H1 (cell line): ENCODE results near the gene B3GLCT. TPM values are rescaled to one million over a fixed set of nuclear protein-coding genes. Genes with fewer than 3 reads are reported as not detected.

Experiments used
- CTCF ChIA-PET: fragments of 300-600 bp; sonication (Branson Sonifier 250); formaldehyde crosslinking; loops from one replicate; lab custom pipeline; 2021; ENCODE audit not compliant: partially characterized antibody; lab: Charles Lee
- POLR2A ChIA-PET: fragments of 300-600 bp; sonication (Branson Sonifier 250); formaldehyde crosslinking; loops from one replicate; lab custom pipeline; 2021; ENCODE audit warnings: inconsistent platforms; ENCODE audit not compliant: partially characterized antibody; lab: Charles Lee
- DNase-seq, 2 experiments: peaks; one replicate each; pipeline versions ENCODE4 v3.0.0 to v3.0.0-alpha.2; 2010 to 2022; ENCODE audit warnings: low spot score in 2 of 2, low read depth in 1 of 2, mixed read lengths in 1 of 2
- FAIRE-seq: peaks from 2 replicates; lab custom pipeline; 2011; peaks lifted over from hg19 to GRCh38; lab: Jason Lieb, UNC
- H2AFZ ChIP-seq: 2 replicates; pipeline ENCODE4 v1.8.1; 2012; ENCODE audit warnings: low read length, inconsistent platforms
- H2AK5ac ChIP-seq: 2 replicates; pipeline ENCODE4 v1.6.1; 2013; ENCODE audit warnings: low read depth, low read length
- H2BK120ac ChIP-seq: replicated peaks from 2 replicates; pipeline ENCODE3; 2013; ENCODE audit warnings: low read depth, low read length, inconsistent platforms
- H2BK12ac ChIP-seq: 2 replicates; pipeline ENCODE4 v1.6.1; 2013; ENCODE audit warnings: low read depth, low read length
- H2BK15ac ChIP-seq: 2 replicates; pipeline ENCODE4 v1.6.1; 2013; ENCODE audit warnings: low read length
- H2BK20ac ChIP-seq: 2 replicates; pipeline ENCODE4 v1.6.1; 2013; ENCODE audit warnings: low read length
- H2BK5ac ChIP-seq: 2 replicates; pipeline ENCODE4 v1.6.1; 2013; ENCODE audit warnings: low read depth, low read length
- H3K14ac ChIP-seq: 2 replicates; pipeline ENCODE4 v1.6.1; 2013; ENCODE audit warnings: inconsistent platforms; ENCODE audit not compliant: insufficient read length
- H3K18ac ChIP-seq: 2 replicates; pipeline ENCODE4 v1.6.1; 2013; ENCODE audit warnings: low read length; ENCODE audit errors: extremely low read depth
- H3K23ac ChIP-seq: 2 replicates; pipeline ENCODE4 v1.6.1; 2013; ENCODE audit warnings: inconsistent platforms; ENCODE audit not compliant: insufficient read length
- H3K23me2 ChIP-seq: 2 replicates; pipeline ENCODE4 v1.6.1; 2013; ENCODE audit warnings: low read depth, low read length
- H3K27ac ChIP-seq: 2 replicates; pipeline ENCODE4 v1.6.1; 2011; ENCODE audit warnings: low read depth, low read length, inconsistent platforms
- H3K27me3 ChIP-seq, 4 experiments: replicated peaks in 1 of 4; 1 replicate in 1 of 4; 2 replicates in 3 of 4; pipeline versions ENCODE4 v1.6.1 to v1.8.1; 2011 to 2013; ENCODE audit warnings: low read length in 3 of 4, mild to moderate bottlenecking in 3 of 4, inconsistent platforms in 2 of 4, mixed read lengths in 2 of 4, moderate library complexity in 1 of 4; ENCODE audit not compliant: control insufficient read depth in 3 of 4, insufficient read depth in 3 of 4; ENCODE audit errors: extremely low read depth in 1 of 4
- H3K36me3 ChIP-seq, 4 experiments: 2 replicates each; pipeline versions ENCODE4 v1.6.1 to v1.8.1; 2011 to 2013; ENCODE audit warnings: mild to moderate bottlenecking in 4 of 4, low read length in 3 of 4, moderate library complexity in 2 of 4, control low read depth in 1 of 4, inconsistent platforms in 1 of 4; ENCODE audit not compliant: insufficient read depth in 4 of 4, control insufficient read depth in 2 of 4
- H3K4ac ChIP-seq: replicated peaks from 2 replicates; pipeline ENCODE3; 2013; ENCODE audit warnings: low read length, low read depth, mixed read lengths, inconsistent platforms; ENCODE audit not compliant: insufficient read length
- H3K4me1 ChIP-seq, 4 experiments: replicated peaks in 1 of 4; 1 replicate in 1 of 4; 2 replicates in 3 of 4; pipeline versions ENCODE4 v1.6.1 to v1.8.1; 2011 to 2013; ENCODE audit warnings: low read length in 3 of 4, inconsistent platforms in 2 of 4, mixed read lengths in 1 of 4; ENCODE audit not compliant: insufficient read depth in 4 of 4, control insufficient read depth in 3 of 4
- H3K4me2 ChIP-seq, 2 experiments: 2 replicates each; pipeline versions ENCODE4 v1.6.1 to v1.8.1; 2011 to 2013; ENCODE audit warnings: low read depth in 2 of 2, low read length in 2 of 2, control low read depth in 1 of 2, inconsistent platforms in 1 of 2, mild to moderate bottlenecking in 1 of 2; ENCODE audit not compliant: insufficient read depth in 1 of 2
- H3K4me3 ChIP-seq, 4 experiments: fragments of 200-600, 300-600 bp in 1 of 4; sonication (generic), shearing (Covaris generic), sonication (Bioruptor Twin) in 1 of 4; 2 replicates each; pipeline versions ENCODE4 v1.5.1 to v1.8.1; 2011 to 2016; ENCODE audit warnings: low read length in 4 of 4, low read depth in 3 of 4, control low read depth in 2 of 4, inconsistent platforms in 2 of 4, mild to moderate bottlenecking in 2 of 4, mixed read lengths in 1 of 4, moderate library complexity in 1 of 4; ENCODE audit not compliant: insufficient read depth in 2 of 4; ENCODE audit errors: extremely low read depth in 1 of 4
- H3K56ac ChIP-seq: replicated peaks from 2 replicates; pipeline ENCODE3; 2013; ENCODE audit warnings: low read depth, mild to moderate bottlenecking, mixed read lengths, low read length, inconsistent platforms; ENCODE audit not compliant: insufficient read length
- H3K79me1 ChIP-seq: 2 replicates; pipeline ENCODE4 v1.6.1; 2013; ENCODE audit warnings: low read depth, low read length, control low read depth
- H3K79me2 ChIP-seq, 2 experiments: 2 replicates each; pipeline versions ENCODE4 v1.6.1 to v1.8.1; 2012 to 2013; ENCODE audit warnings: low read length in 2 of 2, mild to moderate bottlenecking in 2 of 2, inconsistent platforms in 1 of 2; ENCODE audit not compliant: insufficient read depth in 2 of 2, control insufficient read depth in 1 of 2
- H3K9ac ChIP-seq, 4 experiments: replicated peaks in 1 of 4; 1 replicate in 1 of 4; 2 replicates in 3 of 4; pipeline versions ENCODE4 v1.6.1 to v1.8.1; 2011 to 2013; ENCODE audit warnings: low read depth in 3 of 4, low read length in 3 of 4, control low read depth in 2 of 4, mild to moderate bottlenecking in 2 of 4, moderate library complexity in 2 of 4, inconsistent platforms in 1 of 4; ENCODE audit errors: extremely low read depth in 1 of 4
- H3K9me3 ChIP-seq, 2 experiments: 2 replicates each; pipeline versions ENCODE4 v1.6.1 to v1.8.1; 2012 to 2013; ENCODE audit warnings: mild to moderate bottlenecking in 2 of 2, moderate library complexity in 2 of 2, control low read depth in 1 of 2, inconsistent platforms in 1 of 2, low read depth in 1 of 2, low read length in 1 of 2, mixed read lengths in 1 of 2; ENCODE audit not compliant: insufficient read depth in 2 of 2
- H4K20me1 ChIP-seq, 2 experiments: replicated peaks in 1 of 2; 2 replicates each; pipeline versions ENCODE3 to v1.8.1; 2011 to 2013; ENCODE audit warnings: inconsistent platforms in 2 of 2, low read length in 2 of 2, mild to moderate bottlenecking in 1 of 2; ENCODE audit not compliant: insufficient read depth in 2 of 2, control insufficient read depth in 1 of 2
- H4K5ac ChIP-seq: 2 replicates; pipeline ENCODE4 v1.6.1; 2013; ENCODE audit warnings: low read length, low read depth, mixed read lengths, inconsistent platforms; ENCODE audit not compliant: insufficient read length
- H4K8ac ChIP-seq: 2 replicates; pipeline ENCODE4 v1.8.0; 2013; ENCODE audit warnings: mild to moderate bottlenecking, moderate library complexity, low read length, inconsistent platforms; ENCODE audit not compliant: insufficient read depth; ENCODE audit errors: extremely low read depth
- H4K91ac ChIP-seq: replicated peaks from 2 replicates; pipeline ENCODE3; 2013; ENCODE audit warnings: low read length, mixed read lengths, inconsistent platforms; ENCODE audit not compliant: insufficient read length
- CHD2 ChIP-seq: IDR thresholded peaks from 2 replicates; pipeline ENCODE4 v1.6.1; 2012; ENCODE audit warnings: low read length, improper control_type of control experiment
- GTF2F1 ChIP-seq: IDR thresholded peaks from 2 replicates; pipeline ENCODE4 v1.6.1; 2012; ENCODE audit warnings: low read depth, low read length, improper control_type of control experiment, borderline replicate concordance
- KDM4A ChIP-seq: IDR thresholded peaks from one replicate; pipeline ENCODE4 v1.7.1; 2012; ENCODE audit warnings: low read depth, mild to moderate bottlenecking, moderate library complexity, low read length, inconsistent platforms; ENCODE audit not compliant: severe bottlenecking
- KDM5A ChIP-seq: fragments of 200-600 bp; IDR thresholded peaks from 2 replicates; pipeline ENCODE4 v1.7.1; 2012; ENCODE audit warnings: mild to moderate bottlenecking, low read length, inconsistent platforms, mixed read lengths
- NRF1 ChIP-seq: IDR thresholded peaks from 2 replicates; pipeline ENCODE4 v1.6.1; 2011; ENCODE audit warnings: mild to moderate bottlenecking, low read depth, low read length, improper control_type of control experiment
- PHF8 ChIP-seq: fragments of 200-600 bp; sonication (generic); conservative IDR thresholded peaks from 2 replicates; pipeline ENCODE4 v1.7.1; 2012; ENCODE audit warnings: low read depth, mild to moderate bottlenecking, inconsistent platforms, low read length, moderate library complexity
- POLR2A ChIP-seq, 2 experiments: IDR thresholded peaks; 1 replicate in 1 of 2; 2 replicates in 1 of 2; pipeline ENCODE4 v1.6.1; 2011; ENCODE audit warnings: low read depth in 2 of 2, low read length in 2 of 2, mild to moderate bottlenecking in 2 of 2; ENCODE audit errors: control extremely low read depth in 1 of 2
- SAP30 ChIP-seq: fragments of 300-600 bp; sonication (generic); IDR thresholded peaks from 2 replicates; pipeline ENCODE4 v1.7.1; 2012; ENCODE audit warnings: low read length, moderate library complexity, mild to moderate bottlenecking, inconsistent platforms; ENCODE audit not compliant: insufficient read depth, insufficient replicate concordance
- SIN3A ChIP-seq, 2 experiments: IDR thresholded peaks in 1 of 2; conservative IDR thresholded peaks in 1 of 2; 2 replicates each; pipeline ENCODE4 v1.6.1; 2011 to 2012; ENCODE audit warnings: low read length in 2 of 2, improper control_type of control experiment in 1 of 2, low read depth in 1 of 2, mild to moderate bottlenecking in 1 of 2
- SIRT6 ChIP-seq: IDR thresholded peaks from one replicate; pipeline ENCODE4 v1.7.1; 2012; ENCODE audit warnings: low read length, inconsistent platforms
- TCF12 ChIP-seq: IDR thresholded peaks from 2 replicates; pipeline ENCODE4 v1.6.1; 2011; ENCODE audit warnings: low read depth, mild to moderate bottlenecking, low read length
- WGBS, 2 experiments: shearing (Covaris generic) in 1 of 2; methylation state at CpG; one replicate each; pipeline versions ENCODE4 v1.1.6 to v1.1.7; 2013 to 2015; ENCODE audit warnings: low lambda C conversion rate in 2 of 2, mixed read lengths in 2 of 2, inconsistent platforms in 1 of 2, low coverage in 1 of 2, missing lambda C conversion rate in 1 of 2; ENCODE audit not compliant: insufficient replicate concordance in 2 of 2, insufficient coverage in 1 of 2, insufficient read length in 1 of 2; ENCODE audit errors: extremely low coverage in 1 of 2, missing lambda C conversion rate in 1 of 2; 5-methylcytosine and 5-hydroxymethylcytosine counted together
- polyA plus RNA-seq, 7 experiments: library from polyadenylated mRNA; depleted of rRNA in 3 of 7; stranded (reverse) in 5 of 7; unstranded in 2 of 7; fragments of >200 nt in 5 of 7; fragments of 200-250 nt in 2 of 7; gene quantifications; 1 replicate in 5 of 7; 2 replicates in 1 of 7; 4 replicates in 1 of 7; pipeline versions ENCODE4 v1.2.1 to v1.2.3, GENCODE V29; 2011 to 2013; ENCODE audit warnings: missing spikeins in 2 of 7, mixed read lengths in 2 of 7
- total RNA-seq: library from RNA; stranded (reverse); fragmentation: NEBNext Ultra II Directional; extraction: Animal tissue kit (Norgen Biotek cat#: 25700); gene quantifications from 2 replicates; pipeline ENCODE4 v1.2.1, GENCODE V29; 2021

B3GLCT gene
- total and polyA plus RNA-seq, 2 of the 8 experiments (the other 6 are each of a cell fraction or from before 2014, with no cell fraction given): 1.5 to 4.1 TPM

- no peak overlapping the region; the same call in 1 of the 2 replicates for H2BK12ac ChIP-seq
- H3K23ac ChIP-seq: no peak overlapping the region
- peak overlapping the region; percentile 48 for H3K56ac ChIP-seq
- H3K79me1 ChIP-seq: no peaks in the 10 kb centered on the region
- peak overlapping the region; percentile 83; the same call in 1 of the 2 replicates for H4K8ac ChIP-seq
- H3K4me2 ChIP-seq: peak overlapping the region; percentile 75 to 83
- POLR2A ChIA-PET: no interaction called here
- H2AK5ac ChIP-seq: no peak overlapping the region
- peak; percentile 84 to 95 for DNase-seq
- no peak overlapping the region for H2BK15ac ChIP-seq
- CTCF ChIA-PET: no interaction called here
- H3K9me3 ChIP-seq: no peaks in the 10 kb centered on the region
- peak overlapping the region; percentile 75 for H3K27ac ChIP-seq
- peak overlapping the region; percentile 74 for H4K5ac ChIP-seq
- peak overlapping the region; percentile 74 to 86 (median 80) for H3K4me3 ChIP-seq
- no peaks in the 10 kb centered on the region for H3K27me3 ChIP-seq
- peak; percentile 83 for FAIRE-seq
- H3K36me3 ChIP-seq: peaks cover 0 to 13% (median 0%) of the 10 kb centered on the region in 4 experiments; a peak in 2 of 8 replicates
- peaks cover 4 to 34% of the 10 kb centered on the region in 2 experiments; a peak in 3 of 4 replicates for H3K79me2 ChIP-seq
- H2BK120ac ChIP-seq: no peak overlapping the region
- peak overlapping the region in 3 of 4 experiments; percentile 66 to 92 (median 79); a peak in 6 of 7 replicates for H3K9ac ChIP-seq
- peaks cover 0 to 3% (median 0%) of the 10 kb centered on the region in 4 experiments; a peak in 2 of 7 replicates for H3K4me1 ChIP-seq
- H2AFZ ChIP-seq: peak overlapping the region; percentile 99
- H4K91ac ChIP-seq: no peak overlapping the region
- no peak overlapping the region; the same call in 1 of the 2 replicates for H2BK5ac ChIP-seq
- peak overlapping the region; percentile 42; the same call in 1 of the 2 replicates for H3K18ac ChIP-seq
- no peaks in the 10 kb centered on the region; the same call in none of the 2 replicates for H3K23me2 ChIP-seq
- H3K4ac ChIP-seq: no peak overlapping the region
- H2BK20ac ChIP-seq: no peak overlapping the region
- H4K20me1 ChIP-seq: peaks cover 2 to 6% of the 10 kb centered on the region in 2 experiments
- H3K14ac ChIP-seq: no peak overlapping the region
- 5% methylated on average over 34 of the region's 34 CpGs; no CpG with 5 or more reads in 1 of the 2 experiments for WGBS, 2 experiments
- TF ChIP-seq KDM4A: peak; percentile 64
- TF ChIP-seq POLR2A (IDR thresholded peaks at IDR 0.05; ENCODE audit: control extremely low read depth in 1 of 2, low read depth in 2 of 2, low read length in 2 of 2): peak in 1 of 2 experiments; percentile 23; a peak in 2 of 3 replicates
- peak; percentile 99 for TF ChIP-seq CHD2
- peak; percentile 31; the same call in 1 of the 2 replicates for TF ChIP-seq KDM5A
- TF ChIP-seq SIN3A (conservative IDR thresholded peaks at IDR 0.05 in 1 of 2, IDR thresholded peaks at IDR 0.05 in 1 of 2; ENCODE audit: low read depth in 1 of 2, low read length in 2 of 2): peak in 1 of 2 experiments; percentile 97; a peak in 2 of 4 replicates
- no peak for TF ChIP-seq NRF1
- 0 out of 2 replicates have a peak, but pooled peaks have one; percentile 50 for TF ChIP-seq TCF12
- peak; percentile 95 for TF ChIP-seq SAP30
- TF ChIP-seq SIRT6: no peak
- TF ChIP-seq GTF2F1: 0 out of 2 replicates have a peak, but pooled peaks have one; percentile 33
- 0 out of 2 replicates have a peak, but pooled peaks have one; percentile 43 for TF ChIP-seq PHF8
These were observed 37.4 kb upstream of the B3GLCT start for GRCh38 chr13:31162151-31163008.
